Colonic mucosa (tissue), 4 donors: ENCODE data around the gene DDX54. TPM values are rescaled to one million over a fixed set of nuclear protein-coding genes. Genes with fewer than 3 reads are reported as not detected.

Source experiments
- DNase-seq: peaks from one replicate; pipeline ENCODE4 v3.0.0-alpha.2; 2020
- H3K27ac ChIP-seq: fragments of 200-600 bp; one replicate; pipeline ENCODE4 v1.8.0; 2021
- H3K27me3 ChIP-seq: fragments of 200-600 bp; one replicate; pipeline ENCODE4 v1.8.0; 2021
- H3K36me3 ChIP-seq: fragments of 200-600 bp; one replicate; pipeline ENCODE4 v1.8.0; 2021
- H3K4me1 ChIP-seq: fragments of 200-600 bp; one replicate; pipeline ENCODE4 v1.8.0; 2021; ENCODE audit warnings: mild to moderate bottlenecking
- H3K4me3 ChIP-seq: fragments of 200-600 bp; one replicate; pipeline ENCODE4 v1.8.0; 2021
- H3K9ac ChIP-seq, 2 donors: one replicate each; pipeline ENCODE4 v1.7.0; 2013; ENCODE audit warnings: control low read depth in 2 of 2, low read depth in 2 of 2, low read length in 2 of 2
- H3K9me3 ChIP-seq: fragments of 200-600 bp; one replicate; pipeline ENCODE4 v1.8.0; 2021
- intact Hi-C: fragments of 100-400 bp; cut with DNase I; formaldehyde crosslinking; loops from one replicate; pipeline ENCODE4 v1.14.1; 2022
- microRNA-seq: library from miRNA; unstranded; fragments of <30 nt; microRNA quantifications from one replicate; pipeline ENCODE4, GENCODE V29; 2019
- total RNA-seq, 2 donors: library from RNA; stranded (reverse); fragmentation: NEBNext Ultra II Directional in 1 of 2; extraction: Animal tissue kit (Norgen Biotek cat#: 25700) in 1 of 2; gene quantifications; one replicate each; pipeline ENCODE4 v1.2.1, GENCODE V29; 2021
- TF ChIP-seq, protein P1 (sequence below): fragments of 200-600 bp; IDR thresholded peaks from one replicate; pipeline ENCODE4 v1.8.0; 2022; ENCODE audit warnings: antibody characterized with exemption, mild to moderate bottlenecking
- donor health status: healthy.
- donor health status: DM: no; HTN: no; CAD: no.
- donor health status: DM: no; HTN: no; CAD: no.

The DDX54 gene
- total RNA-seq, 2 donors from 2014 or later: 54.8 to 98.3 TPM

DNA sequence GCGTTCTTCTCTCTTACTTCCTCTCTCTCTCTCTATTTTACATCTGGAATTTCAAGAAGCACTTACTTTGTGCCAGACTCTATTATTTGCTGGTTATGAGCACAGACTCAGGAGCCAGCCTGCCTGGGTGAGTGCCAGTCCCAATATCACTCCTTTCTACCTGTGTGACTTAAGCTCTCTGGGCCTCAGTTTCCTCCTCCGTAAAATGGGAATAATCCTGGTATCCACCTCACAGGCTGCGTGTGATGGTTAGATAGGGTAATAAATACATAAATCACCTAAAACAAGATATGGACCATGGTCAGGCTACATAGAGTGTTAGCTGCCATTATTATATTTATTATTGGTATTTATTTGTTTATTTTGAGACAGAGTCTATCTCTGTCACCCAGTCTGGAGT is 74.0 kb downstream of the DDX54 start:
- DNase-seq: no peak
- TF ChIP-seq, protein P1, sequence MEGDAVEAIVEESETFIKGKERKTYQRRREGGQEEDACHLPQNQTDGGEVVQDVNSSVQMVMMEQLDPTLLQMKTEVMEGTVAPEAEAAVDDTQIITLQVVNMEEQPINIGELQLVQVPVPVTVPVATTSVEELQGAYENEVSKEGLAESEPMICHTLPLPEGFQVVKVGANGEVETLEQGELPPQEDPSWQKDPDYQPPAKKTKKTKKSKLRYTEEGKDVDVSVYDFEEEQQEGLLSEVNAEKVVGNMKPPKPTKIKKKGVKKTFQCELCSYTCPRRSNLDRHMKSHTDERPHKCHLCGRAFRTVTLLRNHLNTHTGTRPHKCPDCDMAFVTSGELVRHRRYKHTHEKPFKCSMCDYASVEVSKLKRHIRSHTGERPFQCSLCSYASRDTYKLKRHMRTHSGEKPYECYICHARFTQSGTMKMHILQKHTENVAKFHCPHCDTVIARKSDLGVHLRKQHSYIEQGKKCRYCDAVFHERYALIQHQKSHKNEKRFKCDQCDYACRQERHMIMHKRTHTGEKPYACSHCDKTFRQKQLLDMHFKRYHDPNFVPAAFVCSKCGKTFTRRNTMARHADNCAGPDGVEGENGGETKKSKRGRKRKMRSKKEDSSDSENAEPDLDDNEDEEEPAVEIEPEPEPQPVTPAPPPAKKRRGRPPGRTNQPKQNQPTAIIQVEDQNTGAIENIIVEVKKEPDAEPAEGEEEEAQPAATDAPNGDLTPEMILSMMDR: no peak
- H3K9ac ChIP-seq: no peak overlapping the region
- H3K4me3 ChIP-seq: no peak overlapping the region
- no peak overlapping the region for H3K27ac ChIP-seq
- H3K9me3 ChIP-seq: no peaks in the 10 kb centered on the region
- no peaks in the 10 kb centered on the region for H3K36me3 ChIP-seq
- no peaks in the 10 kb centered on the region for H3K27me3 ChIP-seq
- no peaks in the 10 kb centered on the region for H3K4me1 ChIP-seq
- intact Hi-C loops: no loop called here

DNA sequence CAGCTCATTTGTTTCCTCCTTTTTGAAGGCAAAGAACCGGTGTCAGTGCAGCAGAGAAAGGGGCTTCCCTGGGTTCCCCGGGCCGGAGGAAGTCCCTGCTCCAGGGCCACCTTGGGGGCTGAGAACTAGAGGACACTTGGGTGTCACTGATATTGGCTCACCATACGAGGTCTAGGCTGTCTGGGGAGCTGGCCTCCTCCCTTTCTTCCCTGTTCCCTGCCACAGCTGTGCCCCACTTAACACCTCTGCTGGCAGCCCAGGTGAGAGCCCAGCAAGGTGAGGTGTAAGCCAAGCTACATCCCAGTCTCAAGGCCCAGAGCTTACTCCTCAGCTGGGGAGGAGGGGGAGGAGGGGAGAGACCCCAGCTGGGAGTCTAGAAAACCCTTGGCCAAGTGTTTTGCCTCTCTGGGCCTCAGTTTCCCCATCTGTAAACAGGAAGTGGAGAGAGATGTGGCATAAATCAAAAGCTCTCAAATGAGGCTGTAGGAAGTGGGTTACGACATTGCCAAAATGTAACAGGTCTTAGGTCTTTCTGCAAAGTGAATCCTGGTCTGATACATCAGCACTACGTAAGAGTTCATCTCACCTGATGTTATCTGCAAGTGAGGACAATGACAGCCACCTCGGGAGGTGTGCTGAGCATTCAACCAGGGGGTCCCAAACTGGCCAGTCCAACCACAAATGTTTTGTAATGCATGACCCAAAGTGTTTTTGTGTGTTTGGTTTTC is 75.2 kb downstream of the DDX54 start:
- Histone ChIP-seq H3K27me3 (no peaks in the 10 kb centered on the region), H3K4me3 (no peak overlapping the region), H3K27ac (no peak overlapping the region), H3K9ac (no peak overlapping the region), H3K4me1 (no peaks in the 10 kb centered on the region), H3K36me3 (no peaks in the 10 kb centered on the region), H3K9me3 (no peaks in the 10 kb centered on the region)
- DNase-seq: no peak
- intact Hi-C loops: no loop called here
- TF ChIP-seq, protein P1: no peak

DNA sequence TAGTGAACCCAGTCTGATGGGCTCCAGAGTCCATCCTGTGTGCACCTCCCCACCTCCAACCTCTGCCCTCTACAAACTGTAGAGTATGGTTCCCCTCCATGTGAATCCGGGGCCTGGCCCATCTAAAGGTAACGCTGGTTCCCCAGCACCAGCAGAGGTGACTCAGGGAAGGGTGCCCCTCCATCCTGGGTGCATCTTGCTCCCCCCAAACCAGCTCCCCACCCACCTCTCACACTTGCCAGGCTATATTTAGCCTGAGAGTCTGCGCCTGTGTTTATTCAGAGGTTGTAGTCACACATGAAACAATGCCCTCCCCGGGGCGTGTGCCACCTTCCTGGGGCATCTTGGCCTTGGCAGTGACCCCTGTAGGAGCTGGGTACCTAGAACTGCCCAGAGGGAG is 75.9 kb downstream of the DDX54 start:
- intact Hi-C loops: no loop called here
- H3K9me3 ChIP-seq: no peaks in the 10 kb centered on the region
- H3K4me3 ChIP-seq: no peak overlapping the region
- H3K27me3 ChIP-seq: no peaks in the 10 kb centered on the region
- H3K4me1 ChIP-seq: no peaks in the 10 kb centered on the region
- no peak for DNase-seq
- TF ChIP-seq, protein P1: no peak
- no peak overlapping the region for H3K27ac ChIP-seq
- H3K9ac ChIP-seq: no peak overlapping the region
- H3K36me3 ChIP-seq: no peaks in the 10 kb centered on the region

DNA sequence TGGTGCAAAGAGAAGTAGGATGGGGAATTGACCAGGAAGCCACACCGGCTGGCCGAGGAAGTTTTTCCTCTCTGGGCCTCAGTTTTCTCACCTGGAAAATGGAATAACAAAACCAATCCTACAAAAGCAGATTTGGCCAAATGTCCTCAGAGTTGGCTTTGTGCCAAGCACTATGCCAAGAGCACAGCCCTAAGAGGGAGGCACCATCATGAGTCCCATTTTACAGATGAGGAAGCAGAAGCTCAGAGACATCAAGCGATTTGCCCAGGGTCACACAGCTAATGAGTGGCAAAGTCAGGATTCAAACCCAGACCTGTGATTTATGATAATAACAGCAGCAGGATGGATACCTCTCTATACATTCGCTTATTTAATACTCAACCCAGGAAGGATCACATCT is 77.0 kb downstream of the DDX54 start:
- intact Hi-C loops: no loop called here
- no peaks in the 10 kb centered on the region for H3K9me3 ChIP-seq
- H3K36me3 ChIP-seq: no peaks in the 10 kb centered on the region
- H3K4me1 ChIP-seq: no peaks in the 10 kb centered on the region
- H3K9ac ChIP-seq: no peak overlapping the region
- H3K27ac ChIP-seq: no peak overlapping the region
- DNase-seq: no peak
- TF ChIP-seq, protein P1: no peak
- H3K4me3 ChIP-seq: no peak overlapping the region
- H3K27me3 ChIP-seq: no peaks in the 10 kb centered on the region

Small RNAs within 50 kb of the gene (microRNA-seq; reads per million reads assigned to microRNA genes)
- not detected for gene MIR7106

Other genes with a start within 250 kb of the DDX54 start
- gene OAS3, start 247.0 kb downstream of the DDX54 start, total RNA-seq: 10 to 100 TPM; 15.2 to 39.1 TPM
- 1 to 10 TPM; 3.0 to 3.2 TPM for gene OAS2, start 207.0 kb downstream of the DDX54 start, total RNA-seq
- 1 to 10 TPM in 1 of 2 donors, under 1 TPM in 1; 0.82 to 1.3 TPM for gene DTX1, start 128.7 kb downstream of the DDX54 start, total RNA-seq
- gene RASAL1, start 49.7 kb downstream of the DDX54 start, total RNA-seq: 10 to 100 TPM in 1 of 2 donors, 1 to 10 TPM in 1; 9.0 to 10.2 TPM
- under 1 TPM in 1 of 2 donors, not detected in 1; 0.20 TPM for gene CFAP73, start 35.8 kb downstream of the DDX54 start, total RNA-seq
- gene RITA1, start 243 bp upstream of the DDX54 start, total RNA-seq: 10 to 100 TPM; 13.9 to 26.9 TPM
- 10 to 100 TPM; 55.5 to 85.6 TPM for gene TPCN1, start 36.0 kb upstream of the DDX54 start, total RNA-seq
- 10 to 100 TPM; 34.3 to 44.1 TPM for gene SLC8B1, start 149.6 kb upstream of the DDX54 start, total RNA-seq
- 10 to 100 TPM; 20.2 to 23.4 TPM for gene PLBD2, start 173.1 kb upstream of the DDX54 start, total RNA-seq
- 1 to 10 TPM; 1.0 to 4.4 TPM for gene SDS, start 218.4 kb upstream of the DDX54 start, total RNA-seq
- gene SDSL, start 236.9 kb upstream of the DDX54 start, total RNA-seq: 10 to 100 TPM; 14.2 to 35.2 TPM